GM12801 (cell line): Measurements from ENCODE around the gene NCAPH2.

Experiments used
- TF ChIP-seq, protein P1 (sequence below): IDR thresholded peaks from one replicate; pipeline ENCODE4 v1.5.1; 2011; ENCODE audit warnings: control low read depth; ENCODE audit not compliant: insufficient read length; ENCODE audit errors: extremely low read depth

Gene NCAPH2

GRCh38 chr22:50524676-50525103 lies 16.7 kb downstream of the NCAPH2 start:
- TF ChIP-seq, protein P1, sequence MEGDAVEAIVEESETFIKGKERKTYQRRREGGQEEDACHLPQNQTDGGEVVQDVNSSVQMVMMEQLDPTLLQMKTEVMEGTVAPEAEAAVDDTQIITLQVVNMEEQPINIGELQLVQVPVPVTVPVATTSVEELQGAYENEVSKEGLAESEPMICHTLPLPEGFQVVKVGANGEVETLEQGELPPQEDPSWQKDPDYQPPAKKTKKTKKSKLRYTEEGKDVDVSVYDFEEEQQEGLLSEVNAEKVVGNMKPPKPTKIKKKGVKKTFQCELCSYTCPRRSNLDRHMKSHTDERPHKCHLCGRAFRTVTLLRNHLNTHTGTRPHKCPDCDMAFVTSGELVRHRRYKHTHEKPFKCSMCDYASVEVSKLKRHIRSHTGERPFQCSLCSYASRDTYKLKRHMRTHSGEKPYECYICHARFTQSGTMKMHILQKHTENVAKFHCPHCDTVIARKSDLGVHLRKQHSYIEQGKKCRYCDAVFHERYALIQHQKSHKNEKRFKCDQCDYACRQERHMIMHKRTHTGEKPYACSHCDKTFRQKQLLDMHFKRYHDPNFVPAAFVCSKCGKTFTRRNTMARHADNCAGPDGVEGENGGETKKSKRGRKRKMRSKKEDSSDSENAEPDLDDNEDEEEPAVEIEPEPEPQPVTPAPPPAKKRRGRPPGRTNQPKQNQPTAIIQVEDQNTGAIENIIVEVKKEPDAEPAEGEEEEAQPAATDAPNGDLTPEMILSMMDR: no peak

- TF ChIP-seq, protein P1: no peak
These were observed 17.3 kb downstream of the NCAPH2 start, which contains the start of gene SCO2 for GRCh38 chr22:50525104-50525857. SCO2 (minus strand) TSS chr22:50525598; CDS start chr22:50524411, 1,187 bp downstream.

GRCh38 chr22:50525858-50526107 lies 17.8 kb downstream of the NCAPH2 start:
- TF ChIP-seq, protein P1: no peak

- TF ChIP-seq, protein P1: no peak
These were observed 18.2 kb downstream of the NCAPH2 start for GRCh38 chr22:50526108-50526833.

- TF ChIP-seq, protein P1: no peak
These were observed 19.1 kb downstream of the NCAPH2 start for GRCh38 chr22:50526834-50527801.

DNA sequence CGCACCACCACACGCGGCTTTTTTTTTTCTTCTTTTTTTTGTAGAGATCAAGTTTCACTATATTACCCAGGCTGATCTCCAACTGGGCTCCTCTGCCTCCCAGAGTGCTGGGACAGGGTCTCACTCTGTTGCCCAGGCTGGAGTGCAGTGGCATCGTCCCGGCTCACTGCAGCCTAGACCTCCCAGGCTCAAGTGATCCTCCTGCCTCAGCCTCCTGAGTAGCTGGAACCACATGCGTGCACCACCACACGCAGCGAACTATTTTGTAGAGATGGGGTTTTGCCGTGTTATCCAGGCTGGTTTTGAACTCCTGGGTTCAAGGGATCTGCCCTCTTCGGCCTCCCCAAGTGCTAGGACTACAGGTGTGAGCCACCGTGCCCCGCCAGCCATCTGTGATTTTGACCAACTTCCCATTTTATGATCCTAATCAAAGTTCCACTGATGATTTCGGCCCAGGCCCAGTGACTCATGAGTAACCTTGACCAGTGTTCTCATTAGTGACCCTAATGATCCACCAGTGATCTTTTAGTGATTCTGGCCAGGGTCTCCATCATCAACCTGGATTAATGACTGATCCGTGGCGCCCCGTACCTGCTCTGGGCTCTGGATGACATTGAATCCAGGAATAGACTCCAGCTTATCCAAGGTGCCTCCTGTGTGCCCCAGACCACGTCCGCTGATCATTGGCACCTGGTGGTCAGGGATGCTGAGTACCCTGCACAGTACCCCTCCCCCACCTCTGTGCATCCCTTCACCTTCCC lies 20.1 kb downstream of the NCAPH2 start:
- TF ChIP-seq, protein P1: no peak
